Jurkat, Clone E6-1 (cell line): ENCODE measurements around the gene FAM167B.
"Not testable (repeated sequence)": the region's sequence is repeated elsewhere in the genome, so short reads cannot be mapped to it uniquely, and the experiment has no call there.

Source experiments
- DNase-seq: peaks from one replicate; pipeline ENCODE4 v3.0.0-alpha.2; 2011; ENCODE audit warnings: low read depth, low spot score
- H3K4me3 ChIP-seq: 2 replicates; pipeline ENCODE4 v1.5.1; 2011; ENCODE audit warnings: mild to moderate bottlenecking, low read length, control low read depth, moderate library complexity

FAM167B gene

DNA sequence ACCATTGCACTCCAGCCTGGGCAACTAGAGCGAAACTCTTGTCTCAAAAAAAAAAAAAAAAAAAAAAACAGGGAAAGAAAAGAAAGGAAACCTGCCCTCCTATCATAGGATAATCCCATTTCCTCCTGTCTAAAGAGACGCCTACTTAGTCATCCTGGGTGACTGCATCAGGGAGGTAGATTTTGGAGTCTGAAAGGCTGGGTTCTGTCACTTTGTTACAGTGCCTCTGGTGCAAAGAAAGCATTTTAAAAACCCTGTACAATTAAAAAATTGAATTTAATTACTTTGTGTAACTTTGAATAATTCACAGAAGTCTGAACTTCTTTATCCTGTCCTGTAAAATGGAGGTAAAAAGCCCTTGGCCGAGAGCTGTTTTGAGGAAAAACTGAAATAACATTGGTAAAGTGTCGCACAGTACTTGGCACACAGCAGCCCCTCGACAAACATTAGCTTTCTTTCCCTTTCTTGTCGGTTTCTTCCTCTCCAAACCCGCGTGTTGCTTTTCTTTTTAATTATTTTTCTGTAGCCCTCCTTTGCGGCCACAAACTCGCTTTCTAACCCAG, 44.2 kb downstream of the FAM167B start:
- H3K4me3 ChIP-seq: peak overlapping the region; percentile 67
- DNase-seq: no peak

DNA sequence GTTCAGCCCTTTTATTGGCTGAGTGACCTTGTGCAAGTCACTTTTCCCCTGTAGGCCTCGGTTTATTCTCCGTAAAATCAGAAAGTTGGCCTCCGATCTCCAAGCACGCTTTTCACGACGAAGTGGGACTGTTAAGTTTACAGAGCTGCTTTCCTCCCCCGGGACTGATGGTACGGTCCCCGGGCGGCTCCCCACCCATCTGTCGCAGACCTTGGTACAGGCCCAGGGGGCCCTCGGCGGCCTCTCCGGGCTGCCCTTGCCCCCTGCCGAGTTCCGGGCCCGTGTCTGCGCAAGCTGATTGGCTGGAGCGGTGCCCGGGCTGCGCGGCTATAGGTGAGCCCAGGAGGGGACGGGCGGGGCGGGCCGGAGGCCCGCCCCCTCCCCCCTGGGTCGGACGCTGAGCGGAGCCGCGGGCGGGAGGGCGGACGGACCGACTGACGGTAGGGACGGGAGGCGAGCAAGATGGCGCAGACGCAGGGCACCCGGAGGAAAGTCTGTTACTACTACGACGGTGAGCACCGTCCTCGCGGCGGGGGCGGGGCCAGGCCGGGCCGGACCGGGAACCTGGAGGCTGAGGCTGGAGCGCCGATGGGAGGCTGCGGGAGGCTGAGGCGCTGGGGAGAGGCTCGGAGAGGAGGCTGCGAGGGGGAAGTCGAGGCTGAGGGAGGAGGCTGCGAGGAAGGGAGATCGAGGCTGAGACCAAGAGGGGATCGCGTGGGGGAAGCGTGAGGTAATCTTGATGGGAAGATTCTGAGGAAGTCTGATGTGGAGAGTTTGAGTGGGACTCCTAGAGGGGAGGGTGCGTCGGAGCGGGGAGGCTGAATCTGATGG, 44.9 kb downstream of the FAM167B start, which contains the start of gene HDAC1:
Gene HDAC1, plus strand, starts transcription at position 376 of the 831 bp plus-strand sequence. Its CDS starts 87 bp downstream, at position 463.
- DNase-seq: peak; percentile 96
- peak within 1 kb of the TSS; percentile 98 for H3K4me3 ChIP-seq

DNA sequence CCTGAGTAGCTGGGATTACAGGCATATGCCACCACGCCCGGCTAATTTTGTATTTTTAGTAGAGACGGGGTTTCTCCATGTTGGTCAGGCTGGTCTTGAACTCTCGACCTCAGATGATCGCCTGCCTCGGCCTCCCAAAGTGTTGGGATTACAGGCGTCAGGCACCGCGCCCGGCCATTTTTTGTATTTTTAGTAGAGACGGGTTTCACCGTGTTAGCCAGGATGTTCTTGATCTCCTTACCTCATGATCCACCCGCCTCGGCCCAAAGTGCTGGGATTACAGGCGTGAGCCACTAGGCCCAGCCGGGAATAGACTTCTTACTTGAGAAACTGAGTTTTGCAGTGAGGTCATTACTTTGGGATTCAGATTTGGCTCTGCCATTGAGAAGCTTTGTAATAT, 51.2 kb downstream of the FAM167B start:
- not testable (repeated sequence) for H3K4me3 ChIP-seq, DNase-seq
